Activated naive CD4-positive, alpha-beta T cell (primary cell): ENCODE results near the gene S100A14.
"Not testable (repeated sequence)": the region's sequence is repeated elsewhere in the genome, so short reads cannot be mapped to it uniquely, and the experiment has no call there.

Experiments used
- DNase-seq, 4 experiments: peaks; one replicate each; lab custom pipeline; 2025; lab: John Stamatoyannopoulos, UW

The S100A14 gene

DNA sequence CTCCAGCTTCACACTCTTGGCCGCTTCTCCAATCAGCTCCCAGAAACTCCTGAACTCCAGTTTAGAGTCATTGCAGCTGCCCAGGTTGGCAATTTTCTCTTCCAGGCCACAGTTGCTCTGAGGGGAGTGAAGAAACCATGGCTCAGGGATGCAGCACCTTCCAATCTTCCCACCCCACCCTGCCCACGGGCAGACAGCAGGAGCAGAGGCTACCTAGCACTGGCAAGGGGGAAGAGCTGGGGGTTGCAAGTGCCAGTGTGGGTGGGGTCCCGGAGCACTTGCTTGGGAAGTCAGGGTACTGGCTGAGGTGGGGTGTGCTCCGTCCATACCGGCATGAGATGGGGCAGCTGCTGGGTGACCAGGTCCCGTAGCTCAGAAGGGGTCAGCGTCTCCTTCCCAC, 1.2 kb downstream of the S100A14 start:
- DNase-seq, result no peak

GRCh38 chr1:153614189-153614900, 1.8 kb downstream of the S100A14 start:
- no peak for DNase-seq

- no peak for DNase-seq
Observed at GRCh38 chr1:153613406-153613805, 2.7 kb downstream of the S100A14 start.

DNA sequence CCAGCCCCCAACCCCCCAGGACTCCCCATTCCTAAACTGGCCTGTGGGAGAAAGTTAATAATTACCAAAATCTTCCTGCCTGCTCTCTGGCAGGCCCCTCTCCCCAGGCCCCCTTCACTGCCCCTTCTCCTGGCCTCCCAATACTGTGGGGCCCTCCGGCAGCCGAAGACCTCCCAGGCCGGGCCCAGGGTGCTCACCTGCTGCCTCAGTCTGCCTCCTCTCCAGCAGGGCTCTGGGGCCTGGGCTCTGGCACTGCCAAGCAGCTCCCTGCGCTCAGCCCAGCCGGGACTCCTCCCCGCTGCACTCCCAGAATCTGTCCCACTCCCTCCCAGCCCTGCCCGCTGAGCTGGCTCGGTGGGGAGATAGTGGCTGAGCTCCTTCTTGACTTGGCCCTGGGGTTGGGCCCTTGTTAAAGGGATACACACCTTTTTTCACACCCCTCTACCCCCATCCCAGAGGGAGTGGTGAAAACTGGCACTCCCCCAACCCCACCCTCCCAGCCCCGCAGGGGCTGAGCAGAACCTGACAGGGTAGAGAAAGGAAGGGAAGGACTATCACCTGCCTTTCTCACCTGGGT, 3.3 kb downstream of the S100A14 start, which contains the start of gene S100A16:
TSS of gene S100A16 (minus strand) at position 383 of the 577 bp plus-strand sequence. CDS start 4,986 bp downstream, outside the sequence.
- DNase-seq, result no peak

GRCh38 chr1:153612111-153612754, 3.9 kb downstream of the S100A14 start:
- no peak for DNase-seq

- DNase-seq, result no peak
Observed at GRCh38 chr1:153611356-153611755, 4.8 kb downstream of the S100A14 start.

DNA sequence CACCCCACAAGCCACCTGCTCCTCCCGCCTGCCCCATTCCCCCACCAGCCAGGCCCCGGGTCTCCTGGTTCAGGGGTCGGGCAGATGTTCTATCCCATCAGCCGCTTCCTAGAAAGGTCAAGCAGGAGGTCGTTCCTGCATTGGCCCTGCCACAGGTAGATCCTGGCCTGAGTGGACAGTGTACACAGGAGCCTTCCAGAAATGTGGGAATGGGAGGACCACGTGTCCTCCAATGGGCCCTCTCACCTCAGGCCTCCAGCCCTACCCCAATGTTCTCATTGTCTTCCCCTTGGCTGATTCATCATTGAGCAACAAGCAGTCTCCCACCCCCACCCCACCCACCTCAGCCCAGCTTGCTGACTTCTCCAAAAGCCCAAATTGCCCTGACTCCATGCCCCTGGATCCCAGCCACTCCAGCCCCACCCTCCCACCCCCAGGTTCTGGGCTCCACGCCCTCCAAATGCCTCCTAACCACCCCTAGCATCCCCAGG, 5.3 kb downstream of the S100A14 start:
- no peak for DNase-seq

GRCh38 chr1:153610334-153610733, 5.8 kb downstream of the S100A14 start:
- DNase-seq, result no peak

DNA sequence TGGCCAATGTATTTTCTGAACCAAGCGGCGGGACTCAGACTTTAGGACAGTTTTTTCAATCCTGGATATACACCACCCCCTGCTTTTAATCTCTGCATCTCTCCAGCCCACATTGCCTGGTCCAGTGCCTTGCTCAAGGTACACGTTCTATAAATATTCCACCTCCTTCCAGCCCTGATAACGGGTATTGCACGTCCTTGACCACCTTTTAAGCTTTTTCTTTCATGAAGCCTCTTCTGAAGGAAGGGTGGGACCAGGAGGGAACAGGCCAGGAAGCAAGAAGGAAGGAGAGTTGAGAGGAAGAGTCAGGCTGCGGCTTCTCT, 6.6 kb downstream of the S100A14 start:
- DNase-seq, result no peak

DNA sequence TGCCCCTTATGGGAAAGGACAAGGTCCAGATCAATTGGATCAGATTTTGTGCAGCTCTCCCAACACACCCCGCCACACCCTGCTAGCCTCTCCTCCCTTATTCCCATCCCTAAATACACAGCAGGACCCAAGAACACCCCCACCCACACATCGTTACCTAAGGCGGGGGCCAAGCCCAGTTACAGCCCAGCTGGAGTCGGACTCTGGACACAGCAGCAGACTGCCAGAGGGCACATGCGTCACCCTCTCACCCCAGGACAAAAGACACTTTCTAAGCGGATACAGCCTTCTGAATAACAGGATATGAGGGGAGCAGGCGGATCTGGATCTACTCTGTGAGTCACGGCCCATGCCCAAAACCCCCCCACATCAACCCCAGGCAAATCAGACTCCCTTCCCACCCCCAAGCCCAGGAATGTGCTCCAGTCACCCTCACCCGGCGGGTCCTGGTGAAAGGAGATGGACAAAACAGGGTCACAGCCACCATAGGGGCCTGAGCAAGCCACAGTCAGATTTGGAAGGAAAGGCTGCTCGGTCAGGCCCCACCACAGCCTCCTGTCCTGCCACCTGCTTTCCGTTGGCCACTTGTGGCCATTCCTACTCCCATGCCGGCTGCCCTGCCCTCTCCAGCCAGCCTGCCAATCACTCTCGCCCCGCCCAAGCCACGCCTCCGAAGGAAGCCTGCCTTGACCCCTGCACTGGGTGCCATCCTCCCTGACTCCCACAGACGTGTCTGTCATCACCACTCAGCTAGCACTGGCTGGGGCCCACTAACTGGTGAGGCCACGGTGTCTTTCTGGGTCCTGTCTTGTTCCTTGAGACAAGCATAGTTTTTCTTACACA, 7.2 kb downstream of the S100A14 start:
- DNase-seq, result no peak

- DNase-seq, result no peak
Observed at GRCh38 chr1:153608089-153608682, 7.9 kb downstream of the S100A14 start.

DNA sequence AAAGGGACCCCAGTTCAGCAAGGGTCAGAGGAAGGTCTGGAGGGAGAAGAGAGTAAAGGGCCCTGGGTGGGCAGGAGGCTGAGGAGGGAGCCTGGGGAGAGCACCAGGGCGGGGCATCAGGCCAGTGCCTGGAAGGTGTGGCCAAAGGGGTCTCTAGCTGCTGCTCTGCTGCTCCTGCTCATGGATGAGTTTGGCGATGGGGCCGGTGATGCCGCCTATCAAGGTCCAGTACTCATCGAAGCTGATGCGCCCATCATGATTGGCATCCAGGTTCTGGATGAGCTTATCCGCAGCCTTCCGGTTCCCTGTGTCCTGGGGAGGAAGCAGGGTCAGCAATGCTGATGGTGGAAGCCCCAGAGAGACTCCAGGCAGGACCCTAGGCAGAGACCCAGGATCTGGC, 8.7 kb downstream of the S100A14 start:
- no peak for DNase-seq

GRCh38 chr1:153606194-153606593, 9.9 kb downstream of the S100A14 start:
- DNase-seq, result no peak

DNA sequence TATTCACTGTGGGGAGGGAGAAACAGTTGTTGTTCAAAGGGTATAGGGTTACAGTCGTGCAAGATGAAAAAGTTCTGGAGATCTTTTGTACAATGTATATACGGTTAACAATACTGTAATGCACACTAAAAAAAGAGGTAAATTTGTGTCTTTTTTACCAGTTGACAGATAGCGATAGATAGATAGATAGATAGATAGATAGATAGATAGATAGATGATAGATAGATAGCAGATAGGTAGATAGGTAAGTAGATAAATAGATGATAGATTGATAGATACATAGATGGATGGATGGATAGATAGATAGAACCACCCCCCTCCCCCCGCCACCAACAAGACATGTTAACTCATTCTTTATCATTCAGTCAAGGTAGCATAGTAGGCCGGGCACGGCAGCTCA, 13.4 kb downstream of the S100A14 start:
- no peak for DNase-seq

- DNase-seq, result no peak
Observed at GRCh38 chr1:153599847-153600246, 16.3 kb downstream of the S100A14 start.

DNA sequence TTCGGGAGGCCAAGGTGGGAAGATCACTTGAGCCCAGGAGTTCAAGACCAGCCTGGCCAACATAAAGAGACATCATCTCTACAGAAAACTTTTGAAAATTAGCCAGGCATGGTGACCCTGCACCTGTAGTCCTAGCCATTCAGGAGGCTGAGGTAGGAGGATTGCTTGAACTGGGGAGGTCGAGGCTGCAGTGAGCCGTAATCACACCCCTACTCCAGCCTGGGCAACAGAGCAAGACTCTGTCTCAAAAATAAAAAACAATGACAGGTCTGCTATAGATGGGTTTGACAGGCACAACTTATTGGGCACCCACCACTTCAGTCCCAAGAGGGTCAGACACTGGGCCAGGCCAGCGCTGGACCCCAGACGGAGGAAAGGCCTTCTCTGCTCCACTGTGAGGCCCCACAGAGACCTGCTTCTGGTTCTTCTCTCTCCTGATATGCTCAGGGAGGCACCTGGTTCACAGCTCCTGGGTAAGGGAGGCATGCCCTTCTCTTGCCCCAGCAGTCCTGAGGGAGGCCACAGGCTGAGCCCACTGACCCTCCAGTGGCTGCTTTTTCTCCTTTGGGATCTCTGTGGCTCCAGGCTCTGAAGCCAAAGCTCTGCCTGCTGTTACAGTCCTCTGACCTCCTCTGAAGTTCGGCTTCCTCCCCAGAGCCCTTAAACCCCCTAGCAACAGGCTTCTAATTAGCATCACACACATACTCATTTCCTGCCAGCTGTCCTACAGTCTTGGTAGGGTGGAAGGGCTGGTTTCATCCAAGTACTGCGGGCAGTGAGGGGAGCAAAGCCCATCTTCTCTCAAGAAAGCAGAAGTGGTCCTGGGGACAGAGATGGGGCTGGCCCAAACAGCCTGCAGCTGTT, 17.6 kb downstream of the S100A14 start:
- no peak for DNase-seq

GRCh38 chr1:153597206-153597605, 18.9 kb downstream of the S100A14 start:
- DNase-seq, result no peak

DNA sequence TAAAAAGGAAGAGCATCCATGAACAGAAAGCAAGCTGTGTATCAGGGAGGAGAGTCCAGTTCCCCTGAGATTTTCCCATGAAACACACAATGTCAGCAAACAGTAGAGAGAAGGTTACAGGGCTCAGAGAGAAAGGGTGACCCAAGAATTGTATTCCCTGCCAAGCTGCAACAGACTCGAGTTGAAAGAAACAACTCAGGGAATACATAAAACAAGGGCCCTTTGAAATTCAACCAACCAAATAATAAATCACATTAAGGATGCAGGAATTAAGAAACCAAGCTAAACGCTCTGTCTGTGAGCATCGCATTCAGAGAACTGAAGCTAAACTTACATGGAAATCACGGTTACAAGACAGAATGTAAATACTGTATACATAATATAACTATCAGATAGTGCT, 23.4 kb downstream of the S100A14 start:
- no peak for DNase-seq

DNA sequence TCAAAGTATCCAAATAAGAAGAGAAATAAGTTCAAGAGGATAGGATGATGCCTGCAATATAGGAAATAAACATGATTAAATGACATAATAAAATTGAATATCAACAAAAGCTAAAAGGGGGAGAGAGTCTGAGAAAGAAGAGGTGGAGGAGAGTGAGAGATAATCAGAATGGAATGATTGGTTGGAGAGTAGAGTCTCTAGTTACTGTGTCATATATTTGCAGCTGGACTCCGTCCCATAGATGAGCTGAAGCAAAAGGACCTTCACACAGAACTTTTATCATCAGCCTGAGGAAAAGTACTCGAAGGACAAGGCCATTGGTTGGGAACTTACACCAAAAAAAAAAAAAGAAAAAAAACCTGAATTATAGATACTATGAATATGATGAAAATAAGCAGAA, 27.6 kb downstream of the S100A14 start:
- no peak for DNase-seq

DNA sequence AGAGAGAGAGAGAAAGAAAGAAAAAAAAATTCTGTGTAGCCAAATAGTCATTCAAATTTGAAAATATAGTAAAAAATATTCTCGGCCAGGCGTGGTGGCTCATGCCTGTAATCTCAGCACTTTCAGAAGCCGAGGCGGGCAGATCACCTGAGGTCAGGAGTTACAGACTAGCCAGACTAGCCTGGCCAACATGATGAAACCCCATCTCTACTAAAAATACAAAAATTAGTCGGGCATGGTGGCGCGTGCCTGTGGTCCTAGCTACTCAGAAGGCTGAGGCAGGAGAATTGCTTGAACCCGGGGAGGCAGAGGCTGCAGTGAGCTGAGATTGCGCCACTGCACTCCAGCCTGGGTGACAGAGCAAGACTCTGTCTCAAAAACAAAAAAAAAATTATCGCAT, 28.1 kb downstream of the S100A14 start:
- DNase-seq, result not testable (repeated sequence)

DNA sequence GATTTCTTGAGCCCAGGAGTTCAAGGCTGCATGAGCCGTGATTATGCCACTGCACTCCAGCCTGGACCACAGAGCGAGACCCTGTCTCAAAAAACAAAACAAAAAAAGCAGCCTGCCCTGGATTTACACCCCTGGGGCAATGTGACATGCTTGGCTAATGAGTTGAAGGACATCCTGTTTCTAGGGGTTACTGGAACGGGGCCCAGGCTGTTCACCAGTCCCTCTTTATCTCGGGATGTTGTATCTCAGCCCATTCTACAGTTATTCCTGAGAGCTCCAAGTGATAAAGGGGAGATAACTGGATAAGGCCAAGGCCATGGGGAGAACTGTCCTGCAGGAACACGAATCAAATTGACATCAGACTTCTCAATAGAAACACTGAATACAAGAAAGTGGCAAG, 28.8 kb downstream of the S100A14 start:
- no peak for DNase-seq
